Natural killer cell (primary cell): ENCODE measurements around the gene SLC8B1. TPM values are rescaled to one million over a fixed set of nuclear protein-coding genes. Genes with fewer than 3 reads are reported as not detected.

Experiments
- ATAC-seq, 3 donors: fragments of 150-1000 bp in 2 of 3; fragments of 200-7000 bp in 1 of 3; cut with Tn5 transposase; 1 replicate in 1 of 3; 2 replicates in 2 of 3; pipeline ENCODE4 v1.10.0; 2021; ENCODE audit warnings: mild to moderate bottlenecking in 2 of 3, moderate library complexity in 2 of 3
- DNase-seq, 2 donors: peaks; one replicate each; pipeline versions ENCODE4 v3.0.0 to v3.0.0-alpha.2; 2013 to 2021; ENCODE audit warnings: mixed read lengths in 1 of 2
- H3K27ac ChIP-seq: one replicate; pipeline ENCODE4 v1.5.1; 2013; ENCODE audit warnings: mild to moderate bottlenecking, low read length
- H3K27me3 ChIP-seq: one replicate; pipeline ENCODE4 v1.6.1; 2013; ENCODE audit warnings: low read length; ENCODE audit not compliant: control insufficient read depth, insufficient read depth
- H3K36me3 ChIP-seq: one replicate; pipeline ENCODE4 v1.6.1; 2013; ENCODE audit warnings: low read length; ENCODE audit not compliant: control insufficient read depth, insufficient read depth
- H3K4me1 ChIP-seq: one replicate; pipeline ENCODE4 v1.6.1; 2013; ENCODE audit warnings: low read length; ENCODE audit not compliant: control insufficient read depth, insufficient read depth
- H3K4me3 ChIP-seq: one replicate; pipeline ENCODE4 v1.5.1; 2013; ENCODE audit warnings: low read length
- H3K9me3 ChIP-seq: one replicate; pipeline ENCODE4 v1.6.1; 2013; ENCODE audit warnings: low read length; ENCODE audit not compliant: control insufficient read depth, insufficient read depth
- H3K27ac Mint-ChIP-seq, 2 donors: one replicate each; pipeline ENCODE4 v1.8.0; 2022; ENCODE audit warnings: mild to moderate bottlenecking in 2 of 2, mixed read lengths in 2 of 2, moderate library complexity in 1 of 2
- H3K27me3 Mint-ChIP-seq, 2 donors: one replicate each; pipeline ENCODE4 v1.8.0; 2022; ENCODE audit warnings: low read depth in 2 of 2, mixed read lengths in 2 of 2
- H3K36me3 Mint-ChIP-seq: one replicate; pipeline ENCODE4 v1.8.0; 2022; ENCODE audit warnings: mixed read lengths
- H3K4me1 Mint-ChIP-seq, 2 donors: one replicate each; pipeline ENCODE4 v1.8.0; 2022; ENCODE audit warnings: mixed read lengths in 2 of 2
- H3K4me3 Mint-ChIP-seq: one replicate; pipeline ENCODE4 v1.8.0; 2022; ENCODE audit warnings: mild to moderate bottlenecking, moderate library complexity, mixed read lengths
- H3K9me3 Mint-ChIP-seq, 2 donors: one replicate each; pipeline ENCODE4 v1.8.0; 2022; ENCODE audit warnings: mixed read lengths in 2 of 2
- CTCF ChIP-seq: fragments of 200-600 bp; IDR thresholded peaks from one replicate; pipeline ENCODE4 v1.8.0; 2022; ENCODE audit warnings: antibody characterized with exemption
- WGBS: methylation state at CpG from one replicate; pipeline ENCODE4 v1.1.7; 2013; ENCODE audit warnings: missing lambda C conversion rate; ENCODE audit not compliant: insufficient coverage; 5-methylcytosine and 5-hydroxymethylcytosine counted together
- intact Hi-C: fragments of 100-400 bp; cut with micrococcal nuclease; formaldehyde crosslinking; loops from one replicate; pipeline ENCODE4 v1.14.2; 2022
- total RNA-seq, 4 donors: library from RNA; stranded (reverse); fragments of 120-200 nt in 1 of 4; gene quantifications; one replicate each; pipeline versions ENCODE4 v1.2.3 to v1.2.4, GENCODE V29; 2013 to 2022

The SLC8B1 gene
- total RNA-seq, 3 donors from 2014 or later (not counting 1 experiment from before 2014, with no cell fraction given): 26.1 to 34.4 (median 31.2) TPM

- Mint-ChIP-seq H3K36me3 (no peaks in the 10 kb centered on the region), H3K4me1 (no peaks in the 10 kb centered on the region), H3K4me3 (no peak overlapping the region), H3K9me3 (no peaks in the 10 kb centered on the region), H3K27me3 (no peaks in the 10 kb centered on the region), H3K27ac (no peak overlapping the region)
- DNase-seq (no peak), ATAC-seq (no peak)
- no peaks in the 10 kb centered on the region for H3K9me3 ChIP-seq
- no peaks in the 10 kb centered on the region for H3K4me1 ChIP-seq
- no peaks in the 10 kb centered on the region for H3K27me3 ChIP-seq
- intact Hi-C loops: no loop called here
- 86% methylated on average over 11 of the region's 12 CpGs for WGBS
- H3K36me3 ChIP-seq: no peaks in the 10 kb centered on the region
- no peak overlapping the region for H3K4me3 ChIP-seq
- no peak for TF ChIP-seq CTCF
- no peak overlapping the region for H3K27ac ChIP-seq
These were observed 62.9 kb downstream of the SLC8B1 start for GRCh38 chr12:113271853-113272561.

- no peak overlapping the region for H3K27ac Mint-ChIP-seq
- Histone ChIP-seq H3K9me3 (no peaks in the 10 kb centered on the region), H3K27ac (no peak overlapping the region), H3K4me1 (no peaks in the 10 kb centered on the region), H3K27me3 (no peaks in the 10 kb centered on the region), H3K4me3 (no peak overlapping the region), H3K36me3 (no peaks in the 10 kb centered on the region)
- no peaks in the 10 kb centered on the region for H3K9me3 Mint-ChIP-seq
- DNase-seq (no peak), ATAC-seq (no peak)
- H3K36me3 Mint-ChIP-seq: no peaks in the 10 kb centered on the region
- no peaks in the 10 kb centered on the region for H3K4me1 Mint-ChIP-seq
- 97% methylated on average over 10 of the region's 10 CpGs for WGBS
- intact Hi-C loops: no loop called here
- TF ChIP-seq CTCF: no peak
- no peaks in the 10 kb centered on the region for H3K27me3 Mint-ChIP-seq
- H3K4me3 Mint-ChIP-seq: no peak overlapping the region
These were observed 63.5 kb downstream of the SLC8B1 start for GRCh38 chr12:113271466-113271852.

- WGBS: 98% methylated on average over 8 of the region's 11 CpGs
- no peak for DNase-seq
- H3K27ac Mint-ChIP-seq: no peak overlapping the region
- ATAC-seq: no peak
- no peaks in the 10 kb centered on the region for H3K9me3 Mint-ChIP-seq
- Histone ChIP-seq H3K27ac (no peak overlapping the region), H3K27me3 (no peaks in the 10 kb centered on the region), H3K9me3 (no peaks in the 10 kb centered on the region), H3K4me3 (no peak overlapping the region), H3K4me1 (no peaks in the 10 kb centered on the region), H3K36me3 (no peaks in the 10 kb centered on the region)
- H3K36me3 Mint-ChIP-seq: no peaks in the 10 kb centered on the region
- H3K4me3 Mint-ChIP-seq: no peak overlapping the region
- TF ChIP-seq CTCF: no peak
- no peaks in the 10 kb centered on the region for H3K4me1 Mint-ChIP-seq
- no peaks in the 10 kb centered on the region for H3K27me3 Mint-ChIP-seq
- intact Hi-C loops: no loop called here
These were observed 64.2 kb downstream of the SLC8B1 start for GRCh38 chr12:113270709-113271009.
